GM18499 (cell line): ENCODE measurements around the gene SYTL2.

ENCODE experiments used
- ATAC-seq: cut with Tn5 transposase; IDR thresholded peaks from one replicate; pipeline ENCODE4 v1.9.1; 2021; ENCODE audit warnings: moderate number of reproducible peaks; ENCODE audit not compliant: insufficient read depth, unreplicated experiment

Gene SYTL2

GRCh38 chr11:85767246-85767945, 43.5 kb downstream of the SYTL2 start:
- ATAC-seq = no peak

- no peak for ATAC-seq
Observed at GRCh38 chr11:85766721-85767161, 44.2 kb downstream of the SYTL2 start.

- no peak for ATAC-seq
Observed at GRCh38 chr11:85764796-85765195, 46.1 kb downstream of the SYTL2 start.

- no peak for ATAC-seq
Observed at GRCh38 chr11:85762226-85762625, 48.7 kb downstream of the SYTL2 start.

- ATAC-seq = no peak
Observed at GRCh38 chr11:85759915-85760314, 51.0 kb downstream of the SYTL2 start.

GRCh38 chr11:85758480-85759039, 52.4 kb downstream of the SYTL2 start:
- ATAC-seq = no peak

GRCh38 chr11:85758026-85758425, 52.9 kb downstream of the SYTL2 start:
- ATAC-seq = no peak

- ATAC-seq = no peak
Observed at GRCh38 chr11:85756401-85757200, 54.3 kb downstream of the SYTL2 start.

GRCh38 chr11:85755701-85756100, 55.2 kb downstream of the SYTL2 start:
- no peak for ATAC-seq

GRCh38 chr11:85755285-85755684, 55.7 kb downstream of the SYTL2 start:
- ATAC-seq = no peak

- no peak for ATAC-seq
Observed at GRCh38 chr11:85752890-85753581, 57.9 kb downstream of the SYTL2 start.

- ATAC-seq = no peak
Observed at GRCh38 chr11:85752201-85752889, 58.6 kb downstream of the SYTL2 start.

- no peak for ATAC-seq
Observed at GRCh38 chr11:85751724-85752123, 59.2 kb downstream of the SYTL2 start.

- no peak for ATAC-seq
Observed at GRCh38 chr11:85750646-85751045, 60.3 kb downstream of the SYTL2 start.

GRCh38 chr11:85749884-85750283, 61.1 kb downstream of the SYTL2 start:
- ATAC-seq = no peak

GRCh38 chr11:85749287-85749834, 61.6 kb downstream of the SYTL2 start:
- no peak for ATAC-seq

GRCh38 chr11:85748455-85748891, 62.5 kb downstream of the SYTL2 start:
- no peak for ATAC-seq

- no peak for ATAC-seq
Observed at GRCh38 chr11:85746670-85747069, 64.3 kb downstream of the SYTL2 start.

- ATAC-seq = no peak
Observed at GRCh38 chr11:85745626-85746025, 65.3 kb downstream of the SYTL2 start.

- ATAC-seq = no peak
Observed at GRCh38 chr11:85742873-85743275, 68.1 kb downstream of the SYTL2 start.
